Mesothelial cell of epicardium (in vitro differentiated cells): Measurements from ENCODE around the gene PTGES. TPM values are rescaled to one million over a fixed set of nuclear protein-coding genes. Genes with fewer than 3 reads are reported as not detected.

Source experiments
- DNase-seq, 2 experiments: peaks; one replicate each; pipeline ENCODE4 v3.0.0; 2021; ENCODE audit warnings: low spot score in 2 of 2; ENCODE audit not compliant: unreplicated experiment in 2 of 2
- H3K27ac Mint-ChIP-seq: 2 replicates; pipeline ENCODE4 v1.8.0; 2021; ENCODE audit warnings: mixed read lengths
- H3K27me3 Mint-ChIP-seq: 2 replicates; pipeline ENCODE4 v1.8.0; 2021; ENCODE audit warnings: low read depth, mixed read lengths
- H3K36me3 Mint-ChIP-seq: 2 replicates; pipeline ENCODE4 v1.8.0; 2021; ENCODE audit warnings: mixed read lengths
- H3K4me1 Mint-ChIP-seq: 2 replicates; pipeline ENCODE4 v1.8.0; 2021; ENCODE audit warnings: mixed read lengths
- H3K4me3 Mint-ChIP-seq: 2 replicates; pipeline ENCODE4 v1.8.0; 2021; ENCODE audit warnings: mild to moderate bottlenecking, moderate library complexity, mixed read lengths
- H3K9me3 Mint-ChIP-seq: 2 replicates; pipeline ENCODE4 v1.8.0; 2021; ENCODE audit warnings: mixed read lengths
- CTCF ChIP-seq: fragments of 200-600 bp; sonication (generic); IDR thresholded peaks from one replicate; pipeline ENCODE4 v1.5.0; 2021; ENCODE audit warnings: antibody characterized with exemption; ENCODE audit not compliant: unreplicated experiment
- total RNA-seq: library from RNA; stranded (reverse); gene quantifications from 3 replicates; pipeline ENCODE4 v1.2.1, GENCODE V29; 2021

Gene PTGES
- total RNA-seq, 1 donor from 2014 or later: 30.1 TPM

GRCh38 chr9:129703667-129704355 is 49.0 kb downstream of the PTGES start:
- no peak for DNase-seq
- Mint-ChIP-seq H3K4me3 (no peak overlapping the region), H3K27ac (no peak overlapping the region)

GRCh38 chr9:129702589-129703520 is 50.0 kb downstream of the PTGES start:
- Mint-ChIP-seq H3K9me3 (no peaks in the 10 kb centered on the region), H3K27me3 (peaks cover 11% of the 10 kb centered on the region), H3K36me3 (no peaks in the 10 kb centered on the region), H3K27ac (peak overlapping the region; percentile 80), H3K4me3 (no peak overlapping the region), H3K4me1 (peaks cover 19% of the 10 kb centered on the region)
- TF ChIP-seq CTCF: no peak
- no peak for DNase-seq

More at GRCh38 chr9:129703667-129704355, 49.0 kb downstream of the PTGES start:
- Mint-ChIP-seq H3K27me3 (peaks cover 11% of the 10 kb centered on the region), H3K36me3 (no peaks in the 10 kb centered on the region), H3K9me3 (no peaks in the 10 kb centered on the region), H3K4me1 (peaks cover 23% of the 10 kb centered on the region)
- TF ChIP-seq CTCF: no peak

DNA sequence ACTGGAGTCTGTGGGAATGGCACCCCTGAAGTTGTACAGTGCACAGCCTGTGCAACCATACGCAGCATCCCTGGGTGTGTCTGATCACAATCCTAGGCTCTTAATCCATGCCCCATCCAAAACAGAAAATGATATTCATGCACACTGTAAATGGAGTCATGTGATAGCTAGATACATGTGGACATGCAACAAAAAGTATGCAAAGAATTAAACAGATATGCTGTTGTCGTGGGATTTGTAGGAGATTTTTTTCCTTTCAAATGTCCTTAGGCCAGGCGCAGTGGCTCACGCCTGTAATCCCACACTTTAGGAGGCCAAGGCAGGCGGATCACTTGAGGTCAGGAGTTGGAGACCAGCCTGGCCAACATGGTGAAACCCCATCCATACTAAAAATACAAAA is 51.3 kb downstream of the PTGES start:
- Mint-ChIP-seq H3K9me3 (no peaks in the 10 kb centered on the region), H3K4me3 (no peak overlapping the region), H3K36me3 (no peaks in the 10 kb centered on the region), H3K27ac (no peak overlapping the region), H3K27me3 (peaks cover 16% of the 10 kb centered on the region), H3K4me1 (peaks cover 22% of the 10 kb centered on the region)
- DNase-seq: no peak
- no peak for TF ChIP-seq CTCF

- Mint-ChIP-seq H3K36me3 (no peaks in the 10 kb centered on the region), H3K4me1 (peaks cover 22% of the 10 kb centered on the region), H3K27ac (no peak overlapping the region), H3K9me3 (no peaks in the 10 kb centered on the region), H3K27me3 (peaks cover 17% of the 10 kb centered on the region), H3K4me3 (no peak overlapping the region)
- DNase-seq: no peak
- no peak for TF ChIP-seq CTCF
Measured at GRCh38 chr9:129701054-129701453, 51.8 kb downstream of the PTGES start.

DNA sequence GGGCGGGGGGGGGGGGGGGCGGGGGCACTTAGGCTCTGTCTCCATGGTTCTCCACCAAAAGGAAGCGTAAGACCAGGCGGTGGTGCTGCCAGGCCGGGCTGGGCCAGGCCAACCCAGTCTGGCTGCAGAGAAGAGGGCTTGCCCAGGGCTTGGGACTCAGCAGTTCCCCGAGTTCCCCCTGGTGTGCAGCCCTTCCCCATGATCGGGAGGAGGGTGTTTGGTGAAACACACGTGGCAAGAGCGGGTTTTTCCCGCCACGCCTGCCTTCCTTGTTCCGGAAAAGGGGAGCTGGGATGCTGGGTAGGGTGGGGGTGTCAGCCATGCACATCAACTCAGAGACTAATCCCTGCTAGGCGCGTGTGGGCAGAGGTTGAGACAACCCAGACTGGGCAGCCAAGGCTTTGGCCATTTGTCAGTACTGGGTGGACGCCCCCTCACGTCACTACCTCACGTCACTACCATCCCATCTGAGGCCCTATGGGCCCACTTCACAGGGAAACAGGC is 54.5 kb downstream of the PTGES start:
- DNase-seq: no peak
- Mint-ChIP-seq H3K36me3 (no peaks in the 10 kb centered on the region), H3K4me3 (no peak overlapping the region), H3K9me3 (no peaks in the 10 kb centered on the region), H3K27ac (no peak overlapping the region), H3K27me3 (peaks cover 33% of the 10 kb centered on the region), H3K4me1 (peaks cover 20% of the 10 kb centered on the region)
- no peak for TF ChIP-seq CTCF
